ENCODE results near the gene RUBCN.

DNA sequence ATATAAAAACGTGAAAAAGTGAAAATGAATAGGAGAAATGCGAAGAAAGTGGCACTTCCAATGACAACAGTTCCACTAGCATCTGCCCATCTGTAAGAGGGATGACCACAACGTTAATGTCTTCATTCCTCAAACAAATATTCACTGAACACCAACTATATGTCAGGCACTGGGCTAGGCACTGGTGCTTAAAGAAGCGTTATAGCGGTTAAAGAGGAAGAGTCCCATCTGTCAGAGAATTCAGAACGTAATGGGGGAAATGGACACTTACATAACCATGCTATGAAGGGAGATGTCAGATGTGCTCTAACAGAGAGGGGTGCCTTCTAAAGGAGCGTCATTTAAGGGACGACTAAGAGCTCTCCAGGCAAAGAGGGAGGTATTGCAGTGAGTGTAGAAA lies 8.2 kb downstream of the RUBCN start:
- TF ChIP-seq, protein P1, sequence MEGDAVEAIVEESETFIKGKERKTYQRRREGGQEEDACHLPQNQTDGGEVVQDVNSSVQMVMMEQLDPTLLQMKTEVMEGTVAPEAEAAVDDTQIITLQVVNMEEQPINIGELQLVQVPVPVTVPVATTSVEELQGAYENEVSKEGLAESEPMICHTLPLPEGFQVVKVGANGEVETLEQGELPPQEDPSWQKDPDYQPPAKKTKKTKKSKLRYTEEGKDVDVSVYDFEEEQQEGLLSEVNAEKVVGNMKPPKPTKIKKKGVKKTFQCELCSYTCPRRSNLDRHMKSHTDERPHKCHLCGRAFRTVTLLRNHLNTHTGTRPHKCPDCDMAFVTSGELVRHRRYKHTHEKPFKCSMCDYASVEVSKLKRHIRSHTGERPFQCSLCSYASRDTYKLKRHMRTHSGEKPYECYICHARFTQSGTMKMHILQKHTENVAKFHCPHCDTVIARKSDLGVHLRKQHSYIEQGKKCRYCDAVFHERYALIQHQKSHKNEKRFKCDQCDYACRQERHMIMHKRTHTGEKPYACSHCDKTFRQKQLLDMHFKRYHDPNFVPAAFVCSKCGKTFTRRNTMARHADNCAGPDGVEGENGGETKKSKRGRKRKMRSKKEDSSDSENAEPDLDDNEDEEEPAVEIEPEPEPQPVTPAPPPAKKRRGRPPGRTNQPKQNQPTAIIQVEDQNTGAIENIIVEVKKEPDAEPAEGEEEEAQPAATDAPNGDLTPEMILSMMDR (IDR thresholded peaks at IDR 0.05), result no peak
- no peak for TF ChIP-seq ZFX (IDR thresholded peaks at IDR 0.05; ENCODE audit: borderline replicate concordance)
